HCT116 (cell line): ENCODE data around the gene FXYD4. TPM values are rescaled to one million over a fixed set of nuclear protein-coding genes. Genes with fewer than 3 reads are reported as not detected.

Experiments used
- ATAC-seq: fragments of 200-7000 bp; cut with Tn5 transposase; 2 replicates; pipeline ENCODE4 v1.9.1; 2020; ENCODE audit warnings: mild to moderate bottlenecking, moderate library complexity
- BruUV-seq: library from RNA; stranded (reverse); fragments of 400-500 nt; replicated peaks from 2 replicates; lab custom pipeline; 2021; lab: Mats Ljungman, UMichigan
- CTCF ChIA-PET: fragments of 300-600 bp; sonication (Branson Sonifier 250); formaldehyde crosslinking; loops from one replicate; lab custom pipeline; 2021; ENCODE audit warnings: antibody characterized with exemption; lab: Charles Lee
- POLR2A ChIA-PET: fragments of 300-600, 350-600 bp; sonication (Branson Sonifier 250); formaldehyde crosslinking; loops from one replicate; lab custom pipeline; 2021; ENCODE audit warnings: antibody characterized with exemption; lab: Charles Lee
- RAD21 ChIA-PET, 2 experiments: fragments of 300-600 bp; sonication (Branson Sonifier 250); formaldehyde crosslinking; loops; one replicate each; lab custom pipeline; 2023; ENCODE audit warnings: low total read pairs in 2 of 2; ENCODE audit not compliant: uncharacterized antibody in 2 of 2, unreplicated experiment in 2 of 2, low non-redundant PET in 1 of 2; lab: Charles Lee
- DNase-seq: peaks from one replicate; pipeline ENCODE4 v3.0.0-alpha.2; 2010; ENCODE audit warnings: low read depth, low spot score
- H2AFZ ChIP-seq: fragments of 200-600 bp; shearing (Covaris generic), sonication (generic); 2 replicates; pipeline ENCODE4 v1.6.1; 2017; ENCODE audit warnings: low read depth, mixed run types, mixed read lengths, antibody characterized with exemption, low read length; ENCODE audit not compliant: poor library complexity, severe bottlenecking
- H3K27ac ChIP-seq: 2 replicates; pipeline ENCODE4 v1.5.1; 2012; ENCODE audit warnings: low read depth, low read length
- H3K27me3 ChIP-seq: fragments of 200-600 bp; sonication (generic); 2 replicates; pipeline ENCODE4 v1.6.1; 2016; ENCODE audit warnings: mixed run types, low read length, mixed read lengths; ENCODE audit not compliant: insufficient read depth
- H3K36me3 ChIP-seq, 2 experiments: fragments of 200-500 bp in 1 of 2; fragments of 200-600 bp in 1 of 2; sonication (Bioruptor generic) in 1 of 2; sonication (generic) in 1 of 2; 2 replicates each; pipeline versions ENCODE4 v1.5.1 to v1.6.1; 2014 to 2016; ENCODE audit warnings: low read length in 2 of 2, inconsistent platforms in 1 of 2, mixed read lengths in 1 of 2, mixed run types in 1 of 2; ENCODE audit not compliant: insufficient read depth in 2 of 2, control insufficient read depth in 1 of 2
- H3K4me1 ChIP-seq, 2 experiments: fragments of 200-600 bp in 1 of 2; sonication (generic) in 1 of 2; 2 replicates each; pipeline versions ENCODE4 v1.5.1 to v1.6.1; 2012 to 2017; ENCODE audit warnings: low read length in 2 of 2, inconsistent platforms in 1 of 2, mild to moderate bottlenecking in 1 of 2, mixed read lengths in 1 of 2, mixed run types in 1 of 2, moderate library complexity in 1 of 2; ENCODE audit not compliant: insufficient read depth in 2 of 2, control insufficient read depth in 1 of 2
- H3K4me2 ChIP-seq: fragments of 200-600 bp; sonication (generic); 2 replicates; pipeline ENCODE4 v1.6.1; 2017; ENCODE audit warnings: mixed run types, low read length, mixed read lengths
- H3K4me3 ChIP-seq, 2 experiments: fragments of 200-600 bp in 1 of 2; sonication (generic) in 1 of 2; replicated peaks in 1 of 2; 2 replicates each; pipeline ENCODE4 v1.5.1; 2011 to 2016; ENCODE audit warnings: low read length in 2 of 2, control low read depth in 1 of 2, low read depth in 1 of 2, mild to moderate bottlenecking in 1 of 2, mixed read lengths in 1 of 2, mixed run types in 1 of 2
- H3K79me2 ChIP-seq: fragments of 200-600 bp; sonication (generic); 2 replicates; pipeline ENCODE4 v1.6.1; 2017; ENCODE audit warnings: mild to moderate bottlenecking, mixed run types, low read length, moderate library complexity, mixed read lengths; ENCODE audit not compliant: insufficient read depth
- H3K9ac ChIP-seq: fragments of 200-600 bp; sonication (generic); 2 replicates; pipeline ENCODE4 v1.6.1; 2016; ENCODE audit warnings: low read length, mixed read lengths
- H3K9me2 ChIP-seq: fragments of 200-600 bp; sonication (generic), shearing (Covaris generic); 2 replicates; pipeline ENCODE4 v1.6.1; 2017; ENCODE audit warnings: mixed run types, mild to moderate bottlenecking, moderate library complexity; ENCODE audit not compliant: insufficient read depth
- H3K9me3 ChIP-seq, 2 experiments: fragments of 200-500 bp in 1 of 2; fragments of 200-600 bp in 1 of 2; sonication (Bioruptor generic) in 1 of 2; sonication (generic) in 1 of 2; 2 replicates each; pipeline ENCODE4 v1.6.1; 2014 to 2017; ENCODE audit warnings: low read length in 2 of 2, mixed read lengths in 2 of 2, inconsistent platforms in 1 of 2, low read depth in 1 of 2, mild to moderate bottlenecking in 1 of 2, mixed run types in 1 of 2, moderate library complexity in 1 of 2; ENCODE audit not compliant: control insufficient read depth in 1 of 2, insufficient read depth in 1 of 2
- H4K20me1 ChIP-seq: fragments of 200-600 bp; sonication (generic), shearing (Covaris generic); 2 replicates; pipeline ENCODE4 v1.6.1; 2017; ENCODE audit warnings: mixed run types, mild to moderate bottlenecking, moderate library complexity; ENCODE audit not compliant: insufficient read depth
- CBX3 ChIP-seq: IDR thresholded peaks from 2 replicates; pipeline ENCODE4 v1.6.1; 2012; ENCODE audit warnings: low read depth
- CEBPB ChIP-seq: IDR thresholded peaks from 2 replicates; pipeline ENCODE4 v1.6.1; 2012; ENCODE audit warnings: low read depth
- EGR1 ChIP-seq: IDR thresholded peaks from 2 replicates; pipeline ENCODE4 v1.6.1; 2012; ENCODE audit warnings: low read depth
- EZH2 ChIP-seq: fragments of 200-600 bp; sonication (generic); IDR thresholded peaks from 2 replicates; pipeline ENCODE4 v1.6.1; 2017; ENCODE audit warnings: antibody characterized with exemption, mixed run types
- EZH2phosphoT487 ChIP-seq: fragments of 200-600 bp; IDR thresholded peaks from 2 replicates; pipeline ENCODE4 v1.6.1; 2018; ENCODE audit warnings: antibody characterized with exemption, borderline replicate concordance
- FOSL1 ChIP-seq: IDR thresholded peaks from 2 replicates; pipeline ENCODE4 v1.6.1; 2012; ENCODE audit warnings: low read depth
- JUND ChIP-seq: IDR thresholded peaks from 2 replicates; pipeline ENCODE4 v1.6.1; 2012
- POLR2A ChIP-seq: IDR thresholded peaks from 2 replicates; pipeline ENCODE4 v1.7.0; 2011; ENCODE audit warnings: borderline replicate concordance; ENCODE audit not compliant: insufficient read depth, insufficient read length; ENCODE audit errors: extremely low read depth
- POLR2AphosphoS5 ChIP-seq: IDR thresholded peaks from 2 replicates; pipeline ENCODE4 v1.6.1; 2011; ENCODE audit warnings: mild to moderate bottlenecking, low read depth, low read length, moderate library complexity
- RAD21 ChIP-seq: IDR thresholded peaks from 2 replicates; pipeline ENCODE4 v1.6.1; 2012; ENCODE audit warnings: low read depth, mild to moderate bottlenecking
- SIN3A ChIP-seq: IDR thresholded peaks from 2 replicates; pipeline ENCODE4 v1.6.1; 2012; ENCODE audit warnings: low read depth
- SP1 ChIP-seq: IDR thresholded peaks from 2 replicates; pipeline ENCODE4 v1.6.1; 2012; ENCODE audit warnings: low read depth
- TCF7L2 ChIP-seq: IDR thresholded peaks from 2 replicates; pipeline ENCODE4 v1.7.0; 2011; ENCODE audit warnings: borderline replicate concordance, inconsistent platforms; ENCODE audit not compliant: insufficient read depth, insufficient read length; ENCODE audit errors: extremely low read depth
- YY1 ChIP-seq: IDR thresholded peaks from 2 replicates; pipeline ENCODE4 v1.6.1; 2011; ENCODE audit warnings: low read length, low read depth, moderate library complexity, mild to moderate bottlenecking; ENCODE audit not compliant: insufficient replicate concordance; ENCODE audit errors: extremely low read depth
- ZFX ChIP-seq: fragments of 450-650 bp; IDR thresholded peaks from 2 replicates; pipeline ENCODE4 v1.6.1; 2017
- ZNF274 ChIP-seq: fragments of 200-500 bp; sonication (Bioruptor generic); IDR thresholded peaks from 2 replicates; pipeline ENCODE4 v1.6.1; 2014; ENCODE audit warnings: mild to moderate bottlenecking, low read depth, low read length, inconsistent platforms
- intact Hi-C: fragments of 100-400 bp; cut with micrococcal nuclease; formaldehyde crosslinking; loops from 2 replicates; pipeline ENCODE4 v1.10.0; 2022
- total RNA-seq: library from RNA; stranded (reverse); gene quantifications from one replicate; pipeline ENCODE4 v1.2.1, GENCODE V29; 2021; ENCODE audit not compliant: unreplicated experiment
- TF ChIP-seq, protein P1 (sequence below): IDR thresholded peaks from 2 replicates; pipeline ENCODE4 v1.6.1; 2011; ENCODE audit warnings: mild to moderate bottlenecking, low read length, moderate library complexity; ENCODE audit not compliant: insufficient replicate concordance; ENCODE audit errors: extremely low read depth
- TF ChIP-seq, protein P2 (sequence below): IDR thresholded peaks from 2 replicates; pipeline ENCODE4 v1.6.1; 2012
- TF ChIP-seq, protein P3 (sequence below), 3 experiments: fragments of 200-600 bp in 1 of 3; sonication (generic) in 1 of 3; IDR thresholded peaks in 2 of 3; conservative IDR thresholded peaks in 1 of 3; 2 replicates each; pipeline ENCODE4 v1.5.1; 2012 to 2017; ENCODE audit warnings: low read depth in 2 of 3, low read length in 2 of 3, antibody characterized with exemption in 1 of 3, borderline replicate concordance in 1 of 3, control low read depth in 1 of 3, mild to moderate bottlenecking in 1 of 3, mixed read lengths in 1 of 3, mixed run types in 1 of 3, moderate library complexity in 1 of 3; ENCODE audit not compliant: insufficient read depth in 1 of 3
- TF ChIP-seq, protein P4 (sequence below): IDR thresholded peaks from 2 replicates; pipeline ENCODE4 v1.6.1; 2012

FXYD4 gene
- total RNA-seq, 1 experiment from 2014 or later: 0.71 TPM

DNA sequence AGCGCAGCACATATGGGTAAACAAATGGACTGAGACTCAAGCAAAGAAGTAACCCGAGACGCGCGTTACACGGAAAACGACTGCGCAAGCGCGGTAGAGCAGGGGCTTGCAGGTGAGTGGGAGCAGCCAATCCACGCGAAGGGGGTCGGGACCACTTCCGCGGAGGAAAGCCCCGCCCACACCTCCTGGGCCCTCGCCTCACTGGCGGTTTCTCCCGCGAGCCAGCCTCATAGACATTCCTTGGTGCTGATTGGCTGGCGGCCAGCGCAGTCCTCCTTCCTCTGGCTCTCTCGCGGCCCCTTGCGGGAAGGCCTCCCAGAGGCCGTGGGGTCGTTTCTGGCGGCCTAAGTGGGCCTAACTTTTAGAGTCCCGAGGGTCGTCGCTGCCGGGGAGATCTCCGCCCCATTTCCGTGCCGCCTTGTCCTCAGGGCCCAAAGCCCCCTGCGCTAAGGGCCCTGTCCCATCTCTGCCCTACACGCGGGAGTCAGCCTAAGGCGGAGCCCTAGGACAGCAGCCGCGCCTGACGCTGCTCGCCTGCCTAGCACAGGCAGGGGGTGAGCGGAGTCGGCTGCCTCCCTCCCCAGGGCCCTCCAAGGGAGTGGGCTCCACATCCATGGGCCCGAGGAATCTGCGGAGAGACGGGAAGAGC lies 9.1 kb upstream of the FXYD4 start:
- Histone ChIP-seq H3K4me2 (peak overlapping the region; percentile 94), H3K27ac (peak overlapping the region; percentile 79), H3K9ac (peak overlapping the region; percentile 82), H2AFZ (peak overlapping the region; percentile 5), H3K79me2 (peaks cover 6% of the 10 kb centered on the region; the same call in 1 of the 2 replicates), H3K4me3 (peak overlapping the region; percentile 87 to 92), H3K9me3 (no peaks in the 10 kb centered on the region), H3K9me2 (no peaks in the 10 kb centered on the region), H4K20me1 (no peaks in the 10 kb centered on the region), H3K36me3 (no peaks in the 10 kb centered on the region), H3K27me3 (no peaks in the 10 kb centered on the region), H3K4me1 (peaks cover 4 to 22% of the 10 kb centered on the region in 2 experiments; a peak in 3 of 4 replicates)
- ChIA-PET RAD21 (no interaction called here), CTCF (no interaction called here), POLR2A (no interaction called here)
- peak; percentile 96 for DNase-seq
- intact Hi-C loops: no loop called here
- BruUV-seq: no TSS peak
- peak; percentile 97 for ATAC-seq
- TF ChIP-seq CEBPB (no peak), ZFX (peak; percentile 95; the same call in 1 of the 2 replicates), EGR1 (peak; percentile 49; the same call in 1 of the 2 replicates), POLR2AphosphoS5 (peak; percentile 96), JUND (no peak), EZH2 (no peak), CBX3 (no peak), EZH2phosphoT487 (no peak), SIN3A (peak; percentile 69; the same call in 1 of the 2 replicates), POLR2A (peak; percentile 90), ZNF274 (no peak), TCF7L2 (no peak), FOSL1 (no peak), SP1 (peak; percentile 72), YY1 (no peak), RAD21 (peak; percentile 52)
- TF ChIP-seq, protein P1, sequence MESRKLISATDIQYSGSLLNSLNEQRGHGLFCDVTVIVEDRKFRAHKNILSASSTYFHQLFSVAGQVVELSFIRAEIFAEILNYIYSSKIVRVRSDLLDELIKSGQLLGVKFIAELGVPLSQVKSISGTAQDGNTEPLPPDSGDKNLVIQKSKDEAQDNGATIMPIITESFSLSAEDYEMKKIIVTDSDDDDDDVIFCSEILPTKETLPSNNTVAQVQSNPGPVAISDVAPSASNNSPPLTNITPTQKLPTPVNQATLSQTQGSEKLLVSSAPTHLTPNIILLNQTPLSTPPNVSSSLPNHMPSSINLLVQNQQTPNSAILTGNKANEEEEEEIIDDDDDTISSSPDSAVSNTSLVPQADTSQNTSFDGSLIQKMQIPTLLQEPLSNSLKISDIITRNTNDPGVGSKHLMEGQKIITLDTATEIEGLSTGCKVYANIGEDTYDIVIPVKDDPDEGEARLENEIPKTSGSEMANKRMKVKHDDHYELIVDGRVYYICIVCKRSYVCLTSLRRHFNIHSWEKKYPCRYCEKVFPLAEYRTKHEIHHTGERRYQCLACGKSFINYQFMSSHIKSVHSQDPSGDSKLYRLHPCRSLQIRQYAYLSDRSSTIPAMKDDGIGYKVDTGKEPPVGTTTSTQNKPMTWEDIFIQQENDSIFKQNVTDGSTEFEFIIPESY: peak; percentile 3
- TF ChIP-seq, protein P2, sequence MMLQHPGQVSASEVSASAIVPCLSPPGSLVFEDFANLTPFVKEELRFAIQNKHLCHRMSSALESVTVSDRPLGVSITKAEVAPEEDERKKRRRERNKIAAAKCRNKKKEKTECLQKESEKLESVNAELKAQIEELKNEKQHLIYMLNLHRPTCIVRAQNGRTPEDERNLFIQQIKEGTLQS: no peak
- TF ChIP-seq, protein P3, sequence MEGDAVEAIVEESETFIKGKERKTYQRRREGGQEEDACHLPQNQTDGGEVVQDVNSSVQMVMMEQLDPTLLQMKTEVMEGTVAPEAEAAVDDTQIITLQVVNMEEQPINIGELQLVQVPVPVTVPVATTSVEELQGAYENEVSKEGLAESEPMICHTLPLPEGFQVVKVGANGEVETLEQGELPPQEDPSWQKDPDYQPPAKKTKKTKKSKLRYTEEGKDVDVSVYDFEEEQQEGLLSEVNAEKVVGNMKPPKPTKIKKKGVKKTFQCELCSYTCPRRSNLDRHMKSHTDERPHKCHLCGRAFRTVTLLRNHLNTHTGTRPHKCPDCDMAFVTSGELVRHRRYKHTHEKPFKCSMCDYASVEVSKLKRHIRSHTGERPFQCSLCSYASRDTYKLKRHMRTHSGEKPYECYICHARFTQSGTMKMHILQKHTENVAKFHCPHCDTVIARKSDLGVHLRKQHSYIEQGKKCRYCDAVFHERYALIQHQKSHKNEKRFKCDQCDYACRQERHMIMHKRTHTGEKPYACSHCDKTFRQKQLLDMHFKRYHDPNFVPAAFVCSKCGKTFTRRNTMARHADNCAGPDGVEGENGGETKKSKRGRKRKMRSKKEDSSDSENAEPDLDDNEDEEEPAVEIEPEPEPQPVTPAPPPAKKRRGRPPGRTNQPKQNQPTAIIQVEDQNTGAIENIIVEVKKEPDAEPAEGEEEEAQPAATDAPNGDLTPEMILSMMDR (IDR thresholded peaks at IDR 0.05 in 2 of 3, conservative IDR thresholded peaks at IDR 0.05 in 1 of 3; ENCODE audit: borderline replicate concordance in 1 of 3, insufficient read depth in 1 of 3, low read depth in 2 of 3, low read length in 2 of 3): peak; percentile 30 to 57 (median 52); a peak in 5 of 6 replicates
- TF ChIP-seq, protein P4, sequence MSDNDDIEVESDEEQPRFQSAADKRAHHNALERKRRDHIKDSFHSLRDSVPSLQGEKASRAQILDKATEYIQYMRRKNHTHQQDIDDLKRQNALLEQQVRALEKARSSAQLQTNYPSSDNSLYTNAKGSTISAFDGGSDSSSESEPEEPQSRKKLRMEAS: peak; percentile 76
